DMS114 treated with DMSO at 0.1 percent for 48 hours (cell line): ENCODE results near the gene MOV10L1.

Experiments used
- DNase-seq: peaks from one replicate; lab custom pipeline; 2025; ENCODE audit not compliant: unreplicated experiment; lab: John Stamatoyannopoulos, UW

MOV10L1 gene

GRCh38 chr22:50174382-50175190 is 84.8 kb downstream of the MOV10L1 start:
- DNase-seq = no peak

GRCh38 chr22:50175191-50175461 is 85.3 kb downstream of the MOV10L1 start:
- DNase-seq = no peak

- DNase-seq = no peak
Measured at GRCh38 chr22:50175921-50176849, 86.4 kb downstream of the MOV10L1 start.

- DNase-seq = no peak
Measured at GRCh38 chr22:50176850-50177536, 87.2 kb downstream of the MOV10L1 start.

- DNase-seq = no peak
Measured at GRCh38 chr22:50177537-50178470, 88.0 kb downstream of the MOV10L1 start.

GRCh38 chr22:50178471-50178864 is 88.7 kb downstream of the MOV10L1 start:
- no peak for DNase-seq

GRCh38 chr22:50178871-50179869 is 89.4 kb downstream of the MOV10L1 start:
- DNase-seq = no peak

GRCh38 chr22:50179937-50180726 is 90.3 kb downstream of the MOV10L1 start:
- no peak for DNase-seq

GRCh38 chr22:50180727-50181521 is 91.1 kb downstream of the MOV10L1 start:
- no peak for DNase-seq

- DNase-seq = no peak
Measured at GRCh38 chr22:50182176-50183081, 92.6 kb downstream of the MOV10L1 start.

GRCh38 chr22:50183141-50183971 is 93.5 kb downstream of the MOV10L1 start:
- no peak for DNase-seq

GRCh38 chr22:50184004-50184901 is 94.4 kb downstream of the MOV10L1 start:
- no peak for DNase-seq

- DNase-seq = no peak
Measured at GRCh38 chr22:50184902-50185374, 95.1 kb downstream of the MOV10L1 start.

GRCh38 chr22:50185375-50186087 is 95.7 kb downstream of the MOV10L1 start, which contains the start of gene TRABD:
TSS of gene TRABD (plus strand) at chr22:50185913. CDS start at chr22:50193061, 7,148 bp downstream.
- DNase-seq = peak; percentile 44
